Tibial nerve (tissue), 4 donors: Measurements from ENCODE around the gene MACF1.

Experiments used
- CTCF ChIP-seq, 5 experiments: fragments of 200-600 bp in 3 of 5; fragments of 450-650 bp in 2 of 5; sonication (generic) in 3 of 5; IDR thresholded peaks; one replicate each; pipeline ENCODE4 v1.5.1; 2016 to 2019; ENCODE audit warnings: antibody characterized with exemption in 5 of 5, mild to moderate bottlenecking in 3 of 5, moderate library complexity in 2 of 5
- EP300 ChIP-seq, 2 donors: sonication (generic); formaldehyde crosslinking; IDR thresholded peaks; one replicate each; pipeline ENCODE4 v1.6.1; 2017; ENCODE audit warnings: antibody characterized with exemption in 2 of 2, mild to moderate bottlenecking in 1 of 2
- POLR2A ChIP-seq, 2 donors: fragments of 450-650 bp; IDR thresholded peaks; one replicate each; pipeline ENCODE4 v1.6.1; 2017; ENCODE audit warnings: antibody characterized with exemption in 2 of 2, mild to moderate bottlenecking in 2 of 2, moderate library complexity in 2 of 2

DNA sequence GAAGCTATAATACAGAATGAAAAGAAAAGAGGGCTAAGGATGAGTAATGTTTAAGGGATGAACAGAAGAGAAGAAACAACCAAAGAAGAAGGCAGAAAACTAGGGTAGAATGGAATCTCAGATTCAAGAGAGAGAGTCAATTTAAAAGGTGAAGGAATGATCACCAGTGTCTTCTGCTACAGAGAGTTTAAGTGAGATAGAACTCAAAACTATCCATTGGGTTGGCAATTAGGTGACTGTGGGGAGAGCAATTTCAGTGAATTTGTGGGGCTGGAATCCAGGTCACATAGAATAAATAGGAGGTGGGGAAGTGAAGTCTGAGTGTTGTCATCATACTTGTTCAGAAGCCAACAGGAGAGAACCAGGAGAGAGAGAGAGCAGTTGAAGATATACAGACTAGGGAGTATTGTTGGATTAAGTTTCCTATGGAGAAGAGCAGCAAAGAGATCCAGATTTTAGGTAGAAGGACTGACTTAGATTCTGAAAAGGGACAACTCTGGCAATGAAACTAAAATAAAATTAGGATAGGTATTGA lies 19.9 kb downstream of the MACF1 start:
- TF ChIP-seq CTCF (IDR thresholded peaks at IDR 0.05) (no peak), POLR2A (IDR thresholded peaks at IDR 0.05) (no peak), EP300 (IDR thresholded peaks at IDR 0.05) (no peak)
